HG02763 (cell line): ENCODE measurements around the gene KCTD8.
"Not testable (repeated sequence)": the region's sequence is repeated elsewhere in the genome, so short reads cannot be mapped to it uniquely, and the experiment has no call there.

Experiments
- ATAC-seq: cut with Tn5 transposase; IDR thresholded peaks from one replicate; pipeline ENCODE4 v1.9.1; 2021; ENCODE audit warnings: mild to moderate bottlenecking, moderate library complexity; ENCODE audit not compliant: unreplicated experiment

Gene KCTD8

DNA sequence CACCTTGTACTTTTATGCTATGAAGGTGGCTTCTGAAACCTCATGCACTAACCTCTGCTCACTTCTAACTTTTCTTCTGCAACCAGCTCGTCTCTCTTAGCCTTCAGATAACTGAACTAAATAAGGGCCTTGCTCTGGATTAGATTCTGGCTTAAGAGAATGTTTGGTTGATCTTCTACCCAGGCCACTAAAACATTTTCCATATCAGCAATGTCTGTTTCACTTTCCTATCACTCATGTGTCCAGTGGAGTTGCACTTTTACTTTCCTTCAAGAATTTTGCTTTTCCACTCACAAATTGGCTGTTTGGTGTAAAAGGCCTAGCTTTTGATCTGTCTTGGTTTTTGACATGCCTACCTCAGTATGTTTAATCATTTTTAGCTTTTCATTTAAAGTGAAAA, 105.8 kb downstream of the KCTD8 start:
- no peak for ATAC-seq

- ATAC-seq = no peak
These were observed 121.9 kb downstream of the KCTD8 start for GRCh38 chr4:44326741-44327140.

DNA sequence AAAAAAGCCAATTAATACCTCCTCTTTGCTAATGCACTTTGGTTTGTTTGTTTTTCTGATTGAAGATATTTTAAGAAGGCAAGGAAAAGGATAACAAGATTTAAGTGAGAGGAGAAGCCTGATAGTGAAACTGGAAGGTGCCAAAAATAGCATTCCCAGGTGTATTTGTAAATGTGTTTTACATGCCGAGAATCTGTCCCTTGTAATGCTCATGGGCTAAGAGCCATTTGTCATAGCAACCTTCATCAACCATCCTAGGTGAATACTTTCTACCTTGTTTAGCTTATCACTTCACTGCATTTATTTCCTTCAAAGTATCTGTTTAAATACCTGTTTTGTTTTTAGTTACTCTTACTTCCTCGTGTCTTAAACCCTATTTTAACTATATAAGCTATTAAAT, 127.8 kb downstream of the KCTD8 start:
- ATAC-seq = no peak

- no peak for ATAC-seq
These were observed 129.5 kb downstream of the KCTD8 start for GRCh38 chr4:44319129-44319528.

- ATAC-seq = no peak
These were observed 134.9 kb downstream of the KCTD8 start for GRCh38 chr4:44313702-44314101.

DNA sequence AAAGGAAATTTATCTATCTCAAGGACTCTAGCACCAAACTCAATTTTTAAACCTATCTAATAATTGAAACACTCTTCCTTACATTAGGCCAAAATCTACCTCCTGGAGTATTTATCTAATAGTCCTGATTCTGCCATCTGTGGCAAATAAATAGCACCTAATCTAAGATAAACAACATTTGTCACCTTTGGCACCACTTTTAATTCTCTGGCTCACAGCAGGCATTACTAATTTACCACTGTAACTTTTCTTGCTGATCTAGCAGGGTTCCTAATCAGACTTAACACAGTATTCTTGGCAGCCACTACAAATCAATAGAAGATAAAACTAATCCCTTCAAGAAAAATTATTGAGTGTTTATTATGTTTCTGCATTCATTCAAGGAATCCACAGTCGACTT, 161.1 kb downstream of the KCTD8 start:
- no peak for ATAC-seq

DNA sequence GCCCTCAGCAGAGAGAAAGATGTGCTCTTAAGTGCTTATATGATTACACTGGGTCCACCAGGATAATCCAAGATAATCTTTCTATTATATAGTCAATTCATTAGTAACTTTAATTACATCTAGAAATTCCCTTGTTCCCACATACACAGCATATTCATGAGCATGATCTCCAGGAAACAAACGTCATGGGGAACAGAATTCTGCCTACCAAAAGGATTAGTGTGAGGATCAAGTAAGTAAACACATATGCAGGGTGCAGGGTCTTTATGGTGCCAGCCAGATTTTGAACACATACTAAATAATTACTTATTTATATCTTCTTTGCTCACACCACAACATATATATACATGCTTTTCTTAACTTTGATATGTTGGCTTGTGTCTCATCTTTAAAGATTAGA, 169.1 kb downstream of the KCTD8 start:
- ATAC-seq = no peak

GRCh38 chr4:44279066-44279465, 169.5 kb downstream of the KCTD8 start:
- ATAC-seq = no peak

- no peak for ATAC-seq
These were observed 191.1 kb downstream of the KCTD8 start for GRCh38 chr4:44257461-44257860.

- ATAC-seq = no peak
These were observed 192.2 kb downstream of the KCTD8 start for GRCh38 chr4:44256414-44256813.

GRCh38 chr4:44237643-44238042, 211.0 kb downstream of the KCTD8 start:
- ATAC-seq = no peak

DNA sequence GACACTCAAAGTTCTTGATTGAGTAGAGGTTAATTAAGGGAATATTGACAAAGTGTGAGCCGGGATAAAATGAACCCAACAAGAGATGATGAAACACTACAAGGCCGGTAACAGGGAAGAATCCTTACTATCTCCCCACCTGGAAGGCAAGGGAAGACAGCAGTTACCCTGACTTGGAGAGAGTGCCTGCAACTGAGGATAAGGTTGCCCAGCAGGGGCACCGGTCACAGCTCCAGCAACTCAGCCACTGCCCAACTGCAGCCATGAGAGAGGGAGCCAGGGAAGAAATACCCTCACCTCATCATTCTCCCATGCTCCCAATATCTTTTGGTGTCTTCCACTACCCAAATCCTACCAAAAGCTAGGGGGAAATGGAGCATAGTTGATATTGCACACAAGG, 212.7 kb downstream of the KCTD8 start:
- no peak for ATAC-seq

DNA sequence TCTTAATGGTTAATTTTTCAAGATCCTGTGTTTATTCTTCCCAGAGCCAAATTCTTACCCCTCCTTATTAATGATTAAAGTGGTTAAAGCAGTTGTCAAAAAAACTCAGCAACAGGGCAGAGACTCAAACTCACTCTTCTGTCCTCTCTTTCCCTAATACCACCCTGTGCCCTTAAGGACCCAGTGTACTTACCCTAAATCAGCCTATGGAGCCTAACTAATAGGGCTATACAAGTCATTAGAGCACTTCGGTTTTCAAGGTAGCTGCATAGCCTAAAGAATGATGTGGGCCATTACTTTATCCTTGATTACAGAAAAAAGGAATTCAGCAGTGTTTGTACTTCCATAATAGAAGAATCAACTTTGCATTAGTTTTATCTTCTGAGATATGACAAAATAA, 216.3 kb downstream of the KCTD8 start:
- ATAC-seq = no peak

- no peak for ATAC-seq
These were observed 217.6 kb downstream of the KCTD8 start for GRCh38 chr4:44231006-44231405.

- ATAC-seq = no peak
These were observed 220.3 kb downstream of the KCTD8 start for GRCh38 chr4:44228326-44228725.

DNA sequence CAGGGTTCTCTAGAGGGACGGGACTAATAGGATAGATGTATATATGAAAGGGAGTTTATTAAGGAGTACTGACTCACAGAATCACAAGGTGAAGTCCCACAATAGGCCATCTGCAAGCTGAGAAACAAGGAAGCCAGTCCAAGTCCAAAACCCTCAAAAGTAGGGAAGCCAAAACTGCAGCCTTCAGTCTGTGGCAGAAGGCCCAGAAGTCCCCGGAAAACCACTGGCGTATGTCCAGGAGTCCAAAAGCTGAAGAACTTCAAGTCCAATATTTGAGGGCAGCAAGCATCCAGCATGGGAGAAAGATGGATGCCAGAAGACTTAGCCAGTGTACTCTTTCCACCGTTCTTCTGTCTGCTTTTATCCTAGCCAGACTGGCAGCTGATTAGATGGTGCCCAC, 227.2 kb downstream of the KCTD8 start:
- ATAC-seq = no peak

- no peak for ATAC-seq
These were observed 237.9 kb downstream of the KCTD8 start for GRCh38 chr4:44210750-44211149.

DNA sequence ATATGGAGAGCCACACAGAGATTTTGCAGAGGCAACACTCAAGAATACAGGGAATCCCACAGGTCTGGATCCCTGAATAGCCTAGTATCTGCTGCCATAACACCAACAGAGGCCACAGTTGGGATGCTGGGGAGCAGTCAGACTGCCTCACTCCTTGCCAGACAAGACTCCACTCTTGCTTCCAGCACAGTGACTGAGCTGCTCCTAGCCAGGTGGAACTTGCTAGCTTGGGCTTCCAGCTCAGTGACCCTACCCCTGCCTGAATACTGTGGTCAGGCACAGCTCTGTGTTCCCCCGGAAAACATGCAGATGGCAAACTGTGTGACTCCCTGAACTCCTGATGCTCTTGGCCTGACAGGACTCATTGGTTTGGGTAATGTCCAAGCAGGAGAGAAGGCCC, 251.8 kb downstream of the KCTD8 start:
- ATAC-seq = no peak

DNA sequence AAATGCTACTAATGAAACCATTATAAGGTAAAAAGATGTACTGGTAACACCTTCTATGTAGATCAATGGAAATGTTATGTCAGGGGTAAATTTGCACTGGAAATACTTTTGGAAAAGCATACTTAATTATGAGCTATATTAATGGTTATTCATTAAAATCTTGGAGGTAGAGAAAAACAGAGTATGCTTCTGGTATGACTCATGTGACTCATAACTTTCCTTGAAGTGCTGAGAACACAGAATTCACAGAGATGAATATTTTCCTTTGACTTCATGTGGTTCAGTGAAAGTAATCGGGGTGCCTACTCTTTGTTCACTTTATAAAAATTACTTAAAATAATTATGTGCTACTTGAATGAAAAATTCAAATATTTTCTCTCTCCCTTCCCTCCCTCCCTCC, 254.2 kb downstream of the KCTD8 start:
- ATAC-seq = no peak

GRCh38 chr4:44186850-44187246, 261.8 kb downstream of the KCTD8 start:
- no peak for ATAC-seq

- ATAC-seq = no peak
These were observed 262.3 kb downstream of the KCTD8 start for GRCh38 chr4:44186096-44186849.

DNA sequence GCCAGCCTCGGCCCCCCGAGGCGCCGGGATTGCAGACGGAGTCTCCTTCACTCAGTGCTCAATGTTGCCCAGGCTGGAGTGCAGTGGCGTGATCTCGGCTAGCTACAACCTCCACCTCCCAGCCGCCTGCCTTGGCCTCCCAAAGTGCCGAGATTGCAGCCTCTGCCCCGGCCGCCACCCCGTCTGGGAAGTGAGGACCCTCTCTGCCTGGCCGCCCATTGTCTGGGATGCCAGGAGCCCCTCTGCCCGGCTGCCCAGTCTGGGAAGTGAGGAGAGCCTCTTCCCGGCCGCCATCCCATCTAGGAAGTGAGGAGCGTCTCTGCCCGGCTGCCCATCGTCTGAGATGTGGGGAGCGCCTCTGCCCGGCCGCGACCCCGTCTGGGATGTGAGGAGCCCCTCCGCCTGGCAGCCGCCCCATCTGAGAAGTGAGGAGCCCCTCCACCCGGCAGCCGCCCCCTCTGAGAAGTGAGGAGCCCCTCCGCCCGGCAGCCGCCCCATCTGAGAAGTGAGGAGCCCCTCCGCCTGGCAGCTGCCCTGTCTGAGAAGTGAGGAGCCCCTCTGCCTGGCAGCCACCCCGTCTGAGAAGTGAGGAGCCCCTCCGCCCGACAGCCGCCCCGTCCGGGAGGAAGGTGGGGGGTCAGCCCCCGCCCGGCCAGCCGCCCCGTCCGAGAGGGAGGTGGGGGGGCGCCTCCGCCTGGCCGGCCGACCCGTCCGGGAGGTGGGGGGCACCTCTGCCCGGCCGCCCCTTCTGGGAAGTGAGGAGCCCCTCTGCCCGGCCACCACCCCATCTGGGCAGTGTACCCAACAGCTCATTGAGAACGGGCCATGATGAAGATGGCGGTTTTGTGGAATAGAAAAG, 266.9 kb downstream of the KCTD8 start:
- ATAC-seq = not testable (repeated sequence)
